Suprapubic skin (tissue), 4 donors: Measurements from ENCODE around the gene STUM. TPM values are rescaled to one million over a fixed set of nuclear protein-coding genes. Genes with fewer than 3 reads are reported as not detected.

ENCODE experiments used
- DNase-seq, 2 donors: peaks; one replicate each; pipeline ENCODE4 v3.0.0-alpha.2; 2019; ENCODE audit warnings: low spot score in 2 of 2
- H3K27ac ChIP-seq: fragments of 200-600 bp; sonication (generic); one replicate; pipeline ENCODE4 v1.5.1; 2019
- H3K27me3 ChIP-seq: fragments of 200-600 bp; sonication (generic); one replicate; pipeline ENCODE4 v1.5.1; 2019
- H3K36me3 ChIP-seq: fragments of 200-600 bp; sonication (generic); one replicate; pipeline ENCODE4 v1.5.1; 2019
- H3K4me1 ChIP-seq: fragments of 200-600 bp; sonication (generic); one replicate; pipeline ENCODE4 v1.5.1; 2019
- H3K4me3 ChIP-seq: fragments of 200-600 bp; sonication (generic); one replicate; pipeline ENCODE4 v1.5.1; 2019; ENCODE audit warnings: mild to moderate bottlenecking
- H3K9me3 ChIP-seq: fragments of 200-600 bp; sonication (generic); one replicate; pipeline ENCODE4 v1.5.1; 2019
- CTCF ChIP-seq, 2 donors: fragments of 200-600 bp in 1 of 2; fragments of 450-650 bp in 1 of 2; sonication (generic) in 1 of 2; IDR thresholded peaks; one replicate each; pipeline ENCODE4 v1.5.1; 2016 to 2019; ENCODE audit warnings: antibody characterized with exemption in 2 of 2, mild to moderate bottlenecking in 1 of 2, moderate library complexity in 1 of 2
- EP300 ChIP-seq: sonication (generic); formaldehyde crosslinking; IDR thresholded peaks from one replicate; pipeline ENCODE4 v1.6.1; 2017; ENCODE audit warnings: antibody characterized with exemption
- POLR2A ChIP-seq, 2 donors: fragments of 450-650 bp; IDR thresholded peaks; one replicate each; pipeline ENCODE4 v1.6.1; 2017; ENCODE audit warnings: antibody characterized with exemption in 2 of 2, mild to moderate bottlenecking in 2 of 2, moderate library complexity in 2 of 2
- POLR2AphosphoS5 ChIP-seq, 3 donors: sonication (generic); formaldehyde crosslinking; IDR thresholded peaks; one replicate each; pipeline ENCODE4 v1.6.1; 2017; ENCODE audit warnings: antibody characterized with exemption in 3 of 3
- WGBS: methylation state at CpG from one replicate; pipeline ENCODE4 v1.1.5; 2018; 5-methylcytosine and 5-hydroxymethylcytosine counted together
- total RNA-seq, 4 donors: library from RNA; depleted of rRNA; stranded (reverse); fragments of >200 nt; gene quantifications; one replicate each; pipeline ENCODE4 v1.1.0, GENCODE V29; 2016

Gene STUM
- total RNA-seq, 4 donors from 2014 or later: 1.6 to 5.9 (median 2.0) TPM

GRCh38 chr1:226643611-226644540 lies 95.3 kb downstream of the STUM start:
- Histone ChIP-seq H3K4me1 (peaks cover 39% of the 10 kb centered on the region), H3K36me3 (peaks cover 59% of the 10 kb centered on the region), H3K4me3 (no peak overlapping the region), H3K27ac (no peak overlapping the region), H3K9me3 (no peaks in the 10 kb centered on the region), H3K27me3 (no peaks in the 10 kb centered on the region)
- peak in 1 of 2 donors; percentile 60 for DNase-seq
- 91% methylated on average over 16 of the region's 18 CpGs for WGBS
- TF ChIP-seq POLR2A (IDR thresholded peaks at IDR 0.05): no peak
- no peak for TF ChIP-seq CTCF (IDR thresholded peaks at IDR 0.05)
- TF ChIP-seq EP300: no peak
- no peak for TF ChIP-seq POLR2AphosphoS5 (IDR thresholded peaks at IDR 0.05)

GRCh38 chr1:226644541-226645176 lies 96.1 kb downstream of the STUM start:
- Histone ChIP-seq H3K4me1 (peaks cover 39% of the 10 kb centered on the region), H3K4me3 (no peak overlapping the region), H3K36me3 (peaks cover 59% of the 10 kb centered on the region), H3K9me3 (no peaks in the 10 kb centered on the region), H3K27me3 (no peaks in the 10 kb centered on the region), H3K27ac (no peak overlapping the region)
- DNase-seq: peak in 1 of 2 donors; percentile 39
- WGBS: 98% methylated on average over 9 of the region's 10 CpGs
- TF ChIP-seq POLR2A (IDR thresholded peaks at IDR 0.05) (no peak), POLR2AphosphoS5 (IDR thresholded peaks at IDR 0.05) (no peak), EP300 (no peak), CTCF (IDR thresholded peaks at IDR 0.05) (no peak)

GRCh38 chr1:226645279-226645976 lies 96.9 kb downstream of the STUM start:
- 95% methylated on average over 9 of the region's 10 CpGs for WGBS
- DNase-seq: no peak
- no peaks in the 10 kb centered on the region for H3K27me3 ChIP-seq
- no peak for TF ChIP-seq EP300
- peak overlapping the region; percentile 59 for H3K27ac ChIP-seq
- no peak overlapping the region for H3K4me3 ChIP-seq
- H3K9me3 ChIP-seq: no peaks in the 10 kb centered on the region
- peaks cover 44% of the 10 kb centered on the region for H3K4me1 ChIP-seq
- peaks cover 55% of the 10 kb centered on the region for H3K36me3 ChIP-seq

- peak in 1 of 2 donors; percentile 48 for DNase-seq
- no peak for TF ChIP-seq POLR2A (IDR thresholded peaks at IDR 0.05)
- no peak for TF ChIP-seq EP300
- no peak for TF ChIP-seq POLR2AphosphoS5 (IDR thresholded peaks at IDR 0.05)
- no peak for TF ChIP-seq CTCF (IDR thresholded peaks at IDR 0.05)
- H3K4me1 ChIP-seq: peaks cover 46% of the 10 kb centered on the region
- H3K9me3 ChIP-seq: no peaks in the 10 kb centered on the region
- H3K4me3 ChIP-seq: no peak overlapping the region
- peaks cover 49% of the 10 kb centered on the region for H3K36me3 ChIP-seq
- H3K27me3 ChIP-seq: no peaks in the 10 kb centered on the region
- 88% methylated on average over 15 of the region's 18 CpGs for WGBS
- H3K27ac ChIP-seq: peak overlapping the region; percentile 59
Observed at GRCh38 chr1:226646026-226646869, 97.7 kb downstream of the STUM start.

GRCh38 chr1:226646870-226647449 lies 98.4 kb downstream of the STUM start:
- 95% methylated on average over 14 of the region's 16 CpGs for WGBS
- Histone ChIP-seq H3K36me3 (peaks cover 42% of the 10 kb centered on the region), H3K27me3 (no peaks in the 10 kb centered on the region), H3K4me3 (no peak overlapping the region), H3K27ac (no peak overlapping the region), H3K4me1 (peaks cover 46% of the 10 kb centered on the region), H3K9me3 (no peaks in the 10 kb centered on the region)
- no peak for DNase-seq
- no peak for TF ChIP-seq POLR2AphosphoS5 (IDR thresholded peaks at IDR 0.05)
- TF ChIP-seq EP300: no peak
